GM12801 (cell line): ENCODE data around the gene MICAL2.

Experiments used
- TF ChIP-seq, protein P1 (sequence below): IDR thresholded peaks from one replicate; pipeline ENCODE4 v1.5.1; 2011; ENCODE audit warnings: control low read depth; ENCODE audit not compliant: insufficient read length; ENCODE audit errors: extremely low read depth

Gene MICAL2

GRCh38 chr11:12118949-12119348 is 8.6 kb downstream of the MICAL2 start:
- TF ChIP-seq, protein P1, sequence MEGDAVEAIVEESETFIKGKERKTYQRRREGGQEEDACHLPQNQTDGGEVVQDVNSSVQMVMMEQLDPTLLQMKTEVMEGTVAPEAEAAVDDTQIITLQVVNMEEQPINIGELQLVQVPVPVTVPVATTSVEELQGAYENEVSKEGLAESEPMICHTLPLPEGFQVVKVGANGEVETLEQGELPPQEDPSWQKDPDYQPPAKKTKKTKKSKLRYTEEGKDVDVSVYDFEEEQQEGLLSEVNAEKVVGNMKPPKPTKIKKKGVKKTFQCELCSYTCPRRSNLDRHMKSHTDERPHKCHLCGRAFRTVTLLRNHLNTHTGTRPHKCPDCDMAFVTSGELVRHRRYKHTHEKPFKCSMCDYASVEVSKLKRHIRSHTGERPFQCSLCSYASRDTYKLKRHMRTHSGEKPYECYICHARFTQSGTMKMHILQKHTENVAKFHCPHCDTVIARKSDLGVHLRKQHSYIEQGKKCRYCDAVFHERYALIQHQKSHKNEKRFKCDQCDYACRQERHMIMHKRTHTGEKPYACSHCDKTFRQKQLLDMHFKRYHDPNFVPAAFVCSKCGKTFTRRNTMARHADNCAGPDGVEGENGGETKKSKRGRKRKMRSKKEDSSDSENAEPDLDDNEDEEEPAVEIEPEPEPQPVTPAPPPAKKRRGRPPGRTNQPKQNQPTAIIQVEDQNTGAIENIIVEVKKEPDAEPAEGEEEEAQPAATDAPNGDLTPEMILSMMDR, result no peak

DNA sequence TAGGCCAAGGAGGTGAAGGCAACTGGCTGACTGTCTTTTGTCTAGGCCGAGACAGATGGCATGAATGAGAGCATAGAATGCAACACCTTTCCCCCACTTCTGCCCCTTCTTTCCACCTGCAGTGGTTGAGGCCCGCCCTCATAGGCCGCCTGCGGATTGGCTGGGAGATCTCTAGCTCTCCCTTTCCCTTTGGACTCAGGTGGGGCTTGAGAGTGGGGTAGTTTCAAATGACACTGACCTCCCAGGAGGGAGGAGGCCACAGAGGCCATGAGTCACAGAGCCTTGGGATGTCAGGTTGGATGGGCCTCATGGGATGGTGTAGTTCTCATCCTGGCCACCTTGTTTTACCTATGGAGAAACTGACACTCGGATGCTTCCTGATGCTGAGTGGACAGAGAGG is 9.1 kb downstream of the MICAL2 start:
- TF ChIP-seq, protein P1, result no peak

DNA sequence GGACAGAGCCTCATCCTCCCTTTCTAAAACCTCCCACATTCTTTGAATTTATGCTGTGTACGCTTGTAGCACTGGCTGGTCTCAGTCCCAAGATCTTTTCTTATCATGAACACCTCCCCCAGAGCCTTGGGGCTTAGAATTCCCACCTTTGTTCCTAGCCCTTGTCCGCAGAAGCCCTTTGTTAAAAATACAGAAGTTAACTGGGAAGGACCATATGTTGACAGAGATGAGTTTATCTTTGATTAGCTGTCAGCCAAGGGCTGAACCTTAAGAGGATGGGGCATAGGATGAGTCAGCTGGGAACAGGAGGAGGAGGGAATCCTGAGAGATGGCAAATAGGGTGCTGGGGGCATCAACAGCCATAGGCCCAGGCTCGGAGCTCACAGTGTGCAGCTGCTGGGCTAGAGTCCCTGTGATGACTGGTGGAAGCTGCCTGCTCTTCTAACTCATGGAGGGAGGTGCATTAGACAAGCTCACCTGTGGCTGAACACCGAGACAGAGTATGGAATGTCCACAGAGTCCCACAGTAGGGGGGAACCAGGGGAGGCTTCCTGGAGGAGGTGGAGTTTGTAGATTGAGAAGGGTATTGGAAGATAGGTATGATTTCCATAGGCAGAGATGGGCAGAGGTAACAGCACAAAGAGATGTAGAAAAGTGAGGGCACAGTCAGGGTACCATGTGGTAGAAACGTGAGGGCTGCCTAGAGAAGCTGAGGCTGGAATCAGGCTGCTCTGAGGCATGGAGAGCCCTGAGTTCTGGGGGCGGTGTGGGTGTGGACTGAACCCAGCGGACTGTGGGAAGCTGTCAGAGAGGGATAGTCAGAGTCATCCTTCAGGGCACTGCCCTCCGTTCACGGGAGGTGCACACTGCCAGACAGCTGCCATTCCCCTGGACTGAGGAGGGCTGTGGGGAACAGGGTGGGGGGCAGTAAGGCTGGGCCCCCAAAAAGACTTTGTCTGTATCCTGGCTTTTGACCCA is 9.9 kb downstream of the MICAL2 start:
- TF ChIP-seq, protein P1, result no peak

- TF ChIP-seq, protein P1, result no peak
Observed at GRCh38 chr11:12121011-12121410, 10.6 kb downstream of the MICAL2 start.

GRCh38 chr11:12121517-12121916 is 11.1 kb downstream of the MICAL2 start:
- TF ChIP-seq, protein P1, result no peak

- TF ChIP-seq, protein P1, result no peak
Observed at GRCh38 chr11:12122083-12122482, 11.7 kb downstream of the MICAL2 start.

DNA sequence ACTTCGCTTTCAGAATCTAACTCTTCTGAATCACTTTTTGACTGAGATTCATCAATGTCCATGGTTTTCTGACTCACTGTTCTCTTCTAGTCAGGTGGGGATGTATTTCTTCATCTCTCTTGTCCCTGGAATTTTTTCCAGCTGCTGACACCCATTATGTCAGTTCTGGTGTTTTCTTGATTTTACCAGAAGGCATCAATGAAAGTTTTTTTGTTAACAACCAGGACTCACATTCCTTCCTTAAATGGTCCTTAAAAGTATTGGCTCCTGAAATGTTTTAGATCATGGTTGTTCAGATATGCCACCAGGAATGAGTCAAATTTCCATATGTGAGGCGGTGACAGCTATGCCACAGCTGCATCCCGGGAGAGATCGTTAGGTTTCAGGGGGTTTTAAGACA is 12.9 kb downstream of the MICAL2 start:
- TF ChIP-seq, protein P1, result no peak
